ENCODE results near the gene SLC9A9.
"Not testable (repeated sequence)": the region's sequence is repeated elsewhere in the genome, so short reads cannot be mapped to it uniquely, and the experiment has no call there.

The SLC9A9 gene

GRCh38 chr3:143521803-143522202 is 326.5 kb downstream of the SLC9A9 start:
- H3K27me3 Mint-ChIP-seq = no peaks in the 10 kb centered on the region
- no peak overlapping the region for H3K27ac Mint-ChIP-seq
- no peak overlapping the region for H3K4me3 Mint-ChIP-seq
- peaks cover 27% of the 10 kb centered on the region for H3K4me1 Mint-ChIP-seq
- H3K9me3 Mint-ChIP-seq = peaks cover 8% of the 10 kb centered on the region
- peaks cover 7% of the 10 kb centered on the region for H3K36me3 Mint-ChIP-seq
- ATAC-seq = no peak

DNA sequence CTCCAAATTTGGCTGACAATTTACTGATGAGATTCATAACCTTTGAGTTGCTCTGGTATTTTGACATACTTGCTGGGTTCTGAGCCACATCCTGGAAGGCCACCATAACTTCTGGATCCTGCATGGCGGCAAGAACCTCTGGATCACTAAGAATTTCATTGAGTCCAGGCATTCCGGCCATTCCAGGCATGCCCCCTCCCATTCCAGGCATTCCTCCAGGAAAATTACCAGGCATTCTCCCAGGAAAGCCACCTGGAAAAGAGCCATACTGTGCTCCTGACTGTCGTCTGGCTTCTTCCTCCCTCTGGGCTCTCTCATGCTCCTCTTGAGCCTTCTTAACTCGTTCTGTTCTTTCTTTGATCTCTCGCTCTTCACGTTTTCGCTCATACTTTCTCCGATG is 331.1 kb downstream of the SLC9A9 start:
- not testable (repeated sequence) for H3K27ac Mint-ChIP-seq, ATAC-seq, H3K27me3 Mint-ChIP-seq, H3K36me3 Mint-ChIP-seq, H3K4me3 Mint-ChIP-seq, H3K9me3 Mint-ChIP-seq
- peaks cover 12% of the 10 kb centered on the region for H3K4me1 Mint-ChIP-seq

DNA sequence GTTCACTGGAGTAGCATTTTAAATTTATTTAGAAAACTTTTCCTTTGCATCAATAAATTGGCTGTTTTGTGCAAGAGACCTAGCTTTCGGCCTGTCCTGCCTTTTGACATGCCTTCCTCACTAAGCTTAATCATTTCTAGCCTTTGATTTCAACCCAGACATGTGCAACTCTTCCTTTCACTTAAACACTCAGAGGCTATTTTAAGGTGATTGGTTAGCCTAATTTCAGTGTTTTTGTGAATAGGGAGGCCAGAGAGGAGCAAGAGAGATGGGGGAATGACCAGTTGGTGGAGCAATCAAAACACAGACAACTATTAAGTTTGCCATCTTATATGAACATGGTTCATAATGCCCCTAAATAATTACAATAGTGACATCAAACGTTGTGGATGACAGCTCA is 333.4 kb downstream of the SLC9A9 start:
- no peaks in the 10 kb centered on the region for H3K27me3 Mint-ChIP-seq
- H3K4me3 Mint-ChIP-seq = no peak overlapping the region
- no peak overlapping the region for H3K27ac Mint-ChIP-seq
- H3K4me1 Mint-ChIP-seq = peaks cover 7% of the 10 kb centered on the region
- peaks cover 3% of the 10 kb centered on the region for H3K9me3 Mint-ChIP-seq
- ATAC-seq = no peak
- peaks cover 7% of the 10 kb centered on the region for H3K36me3 Mint-ChIP-seq

- Mint-ChIP-seq H3K4me1 (no peaks in the 10 kb centered on the region), H3K36me3 (peaks cover 7% of the 10 kb centered on the region), H3K4me3 (no peak overlapping the region), H3K27ac (no peak overlapping the region), H3K27me3 (no peaks in the 10 kb centered on the region), H3K9me3 (peaks cover 3% of the 10 kb centered on the region)
- ATAC-seq = no peak
Measured at GRCh38 chr3:143514109-143514508, 334.2 kb downstream of the SLC9A9 start.

DNA sequence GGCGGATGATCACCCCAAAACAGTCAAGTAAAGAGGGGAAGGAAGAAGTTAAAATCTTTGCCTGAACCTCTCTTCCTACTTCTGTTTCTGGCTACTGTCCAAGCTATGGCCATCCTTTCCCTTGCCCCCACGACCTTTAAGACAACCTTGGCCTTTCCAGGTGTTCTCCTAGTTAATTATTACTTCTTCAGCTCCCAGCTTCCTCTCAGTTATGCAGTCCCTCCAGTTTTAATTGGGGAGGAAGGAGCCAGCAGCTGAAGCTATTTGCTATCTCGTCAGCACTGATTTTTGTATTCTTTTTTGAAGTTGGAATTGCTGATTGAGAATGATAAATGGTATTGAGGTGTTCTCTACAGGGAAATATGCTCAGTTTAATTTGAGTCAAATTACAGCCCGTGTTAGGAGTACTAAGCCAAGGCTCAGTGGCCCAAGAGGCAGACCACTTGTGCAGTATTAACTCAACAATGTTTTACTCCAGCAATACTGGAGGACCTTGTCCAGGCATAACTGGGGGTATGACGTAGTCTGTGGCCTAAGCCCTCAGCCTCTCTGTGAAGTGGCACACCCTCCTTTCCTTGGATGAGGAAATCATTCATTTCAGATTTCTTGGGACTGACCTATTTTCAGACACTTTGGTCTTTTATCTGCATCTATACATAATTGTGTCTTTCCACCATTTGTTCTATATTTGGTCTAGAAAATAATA is 336.9 kb downstream of the SLC9A9 start:
- no peak overlapping the region for H3K4me3 Mint-ChIP-seq
- no peaks in the 10 kb centered on the region for H3K27me3 Mint-ChIP-seq
- H3K4me1 Mint-ChIP-seq = no peaks in the 10 kb centered on the region
- no peak overlapping the region for H3K27ac Mint-ChIP-seq
- no peaks in the 10 kb centered on the region for H3K36me3 Mint-ChIP-seq
- ATAC-seq = no peak
- no peaks in the 10 kb centered on the region for H3K9me3 Mint-ChIP-seq

DNA sequence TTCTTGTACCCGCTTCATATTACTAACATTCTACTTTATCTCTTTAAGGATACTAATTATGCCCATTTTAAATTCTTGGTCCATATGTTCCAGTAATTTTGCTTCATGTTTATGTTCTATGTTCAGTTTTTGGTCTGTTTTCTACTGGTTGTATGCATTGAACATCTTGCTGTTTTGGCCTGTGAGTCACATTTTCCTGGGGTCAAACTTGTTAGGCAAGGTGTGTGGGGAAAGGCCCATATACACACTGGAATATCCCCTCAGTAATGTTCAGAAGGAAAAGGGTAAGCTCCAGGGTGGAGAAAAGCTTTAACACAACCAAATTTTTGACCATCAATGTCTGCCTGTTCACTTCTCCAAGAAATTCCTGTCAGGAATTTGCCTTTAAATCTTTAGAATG is 337.7 kb downstream of the SLC9A9 start:
- Mint-ChIP-seq H3K4me3 (no peak overlapping the region), H3K36me3 (no peaks in the 10 kb centered on the region), H3K4me1 (no peaks in the 10 kb centered on the region), H3K9me3 (no peaks in the 10 kb centered on the region), H3K27me3 (no peaks in the 10 kb centered on the region), H3K27ac (no peak overlapping the region)
- no peak for ATAC-seq

DNA sequence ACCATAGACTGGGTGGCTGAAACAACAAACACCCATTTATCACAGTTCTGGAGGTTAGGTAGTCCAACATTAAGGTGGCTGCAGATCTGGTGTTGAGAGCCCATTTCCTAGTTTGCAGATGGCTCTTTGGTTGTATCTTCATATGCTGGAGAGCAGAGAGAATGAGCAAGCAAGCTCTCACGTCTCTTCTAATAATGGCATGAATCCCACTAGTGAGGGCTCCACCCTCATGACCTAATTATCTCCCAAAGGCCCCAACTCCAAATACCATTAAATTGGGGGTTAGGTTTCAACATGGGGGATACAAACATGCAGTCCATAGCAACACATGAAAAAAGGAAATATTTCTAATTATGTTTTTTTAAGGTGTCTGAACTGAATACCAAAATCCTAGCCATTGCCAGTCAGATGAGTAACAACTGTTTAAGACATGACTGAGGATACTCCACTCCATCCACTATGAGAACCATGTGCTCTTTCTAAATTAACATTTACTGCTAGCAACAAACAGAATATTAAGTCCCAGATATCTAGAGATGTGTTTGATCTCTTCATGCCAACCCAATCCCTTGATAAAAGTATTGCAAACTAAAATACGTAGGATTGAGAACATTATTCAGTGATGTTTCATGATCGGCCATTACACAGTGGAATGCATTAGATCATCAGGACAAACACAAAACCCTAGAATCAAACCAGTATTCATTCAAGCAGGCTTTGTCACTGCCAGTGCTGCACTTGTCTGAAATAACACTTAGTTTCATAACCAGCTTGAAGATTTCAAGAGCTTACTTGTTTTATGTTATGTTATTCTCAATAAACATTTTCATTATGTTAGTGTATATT is 340.3 kb downstream of the SLC9A9 start:
- H3K36me3 Mint-ChIP-seq = no peaks in the 10 kb centered on the region
- H3K27me3 Mint-ChIP-seq = no peaks in the 10 kb centered on the region

DNA sequence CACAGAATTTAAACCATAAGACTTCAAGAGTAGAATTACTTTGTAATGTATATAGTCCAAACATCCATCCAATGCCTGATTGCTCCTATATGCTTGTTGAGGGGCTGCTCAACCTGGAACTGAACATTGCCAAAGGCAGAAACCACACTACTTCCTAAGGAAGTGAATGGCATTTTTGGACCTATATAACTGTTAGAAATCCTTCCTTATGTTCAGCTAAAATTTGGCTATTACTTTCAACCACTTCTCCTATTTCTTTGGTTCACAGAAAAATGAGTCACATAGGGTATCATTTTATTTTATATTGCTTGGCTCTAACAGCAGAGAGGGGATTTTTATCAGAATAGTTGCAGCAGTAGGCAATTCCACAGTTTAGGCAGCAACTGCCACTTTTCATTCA is 342.1 kb downstream of the SLC9A9 start:
- ATAC-seq = no peak
- Mint-ChIP-seq H3K9me3 (no peaks in the 10 kb centered on the region), H3K36me3 (no peaks in the 10 kb centered on the region), H3K4me3 (no peak overlapping the region), H3K4me1 (no peaks in the 10 kb centered on the region), H3K27ac (no peak overlapping the region), H3K27me3 (no peaks in the 10 kb centered on the region)

More for the DNA sequence above, 340.3 kb downstream of the SLC9A9 start:
- ATAC-seq = no peak
- H3K27ac Mint-ChIP-seq = no peak overlapping the region
- no peak overlapping the region for H3K4me3 Mint-ChIP-seq
- no peaks in the 10 kb centered on the region for H3K9me3 Mint-ChIP-seq
- no peaks in the 10 kb centered on the region for H3K4me1 Mint-ChIP-seq

- no peak overlapping the region for H3K4me3 Mint-ChIP-seq
Measured at GRCh38 chr3:143503325-143503885, 344.9 kb downstream of the SLC9A9 start.

DNA sequence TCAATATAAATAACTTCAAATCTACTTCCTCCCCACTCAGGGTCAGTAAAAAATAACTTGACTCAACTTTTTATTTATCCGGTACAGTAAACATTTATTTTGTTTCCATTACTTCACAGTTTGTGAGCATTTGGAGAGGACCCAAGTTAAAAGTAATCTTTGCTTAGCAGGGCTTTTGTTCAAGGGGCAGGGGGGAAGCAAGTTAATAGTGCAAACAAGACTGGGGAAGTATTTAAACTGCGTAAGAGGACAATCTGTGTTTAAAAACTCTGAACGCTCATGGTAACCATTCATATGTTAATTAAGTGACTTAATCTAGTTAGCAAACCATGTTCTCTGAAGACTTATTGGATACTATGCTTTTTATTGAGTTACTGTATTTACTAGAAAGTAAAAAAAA is 346.2 kb downstream of the SLC9A9 start:
- H3K4me3 Mint-ChIP-seq = no peak overlapping the region
- H3K4me1 Mint-ChIP-seq = no peaks in the 10 kb centered on the region
- no peaks in the 10 kb centered on the region for H3K36me3 Mint-ChIP-seq
- no peaks in the 10 kb centered on the region for H3K27me3 Mint-ChIP-seq
- H3K9me3 Mint-ChIP-seq = no peaks in the 10 kb centered on the region
- no peak for ATAC-seq
- H3K27ac Mint-ChIP-seq = no peak overlapping the region

More at GRCh38 chr3:143503325-143503885, 344.9 kb downstream of the SLC9A9 start:
- Mint-ChIP-seq H3K27me3 (no peaks in the 10 kb centered on the region), H3K36me3 (no peaks in the 10 kb centered on the region), H3K4me1 (no peaks in the 10 kb centered on the region), H3K9me3 (no peaks in the 10 kb centered on the region), H3K27ac (no peak overlapping the region)
- no peak for ATAC-seq

- H3K27ac Mint-ChIP-seq = no peak overlapping the region
- H3K27me3 Mint-ChIP-seq = no peaks in the 10 kb centered on the region
- H3K36me3 Mint-ChIP-seq = peaks cover 1% of the 10 kb centered on the region
- H3K9me3 Mint-ChIP-seq = no peaks in the 10 kb centered on the region
- no peak overlapping the region for H3K4me3 Mint-ChIP-seq
- ATAC-seq = no peak
- H3K4me1 Mint-ChIP-seq = no peaks in the 10 kb centered on the region
Measured at GRCh38 chr3:143497382-143497781, 350.9 kb downstream of the SLC9A9 start.

GRCh38 chr3:143496191-143496590 is 352.1 kb downstream of the SLC9A9 start:
- Mint-ChIP-seq H3K9me3 (peaks cover 3% of the 10 kb centered on the region), H3K27me3 (no peaks in the 10 kb centered on the region), H3K4me1 (no peaks in the 10 kb centered on the region), H3K36me3 (peaks cover 6% of the 10 kb centered on the region), H3K4me3 (no peak overlapping the region), H3K27ac (no peak overlapping the region)
- ATAC-seq = no peak

DNA sequence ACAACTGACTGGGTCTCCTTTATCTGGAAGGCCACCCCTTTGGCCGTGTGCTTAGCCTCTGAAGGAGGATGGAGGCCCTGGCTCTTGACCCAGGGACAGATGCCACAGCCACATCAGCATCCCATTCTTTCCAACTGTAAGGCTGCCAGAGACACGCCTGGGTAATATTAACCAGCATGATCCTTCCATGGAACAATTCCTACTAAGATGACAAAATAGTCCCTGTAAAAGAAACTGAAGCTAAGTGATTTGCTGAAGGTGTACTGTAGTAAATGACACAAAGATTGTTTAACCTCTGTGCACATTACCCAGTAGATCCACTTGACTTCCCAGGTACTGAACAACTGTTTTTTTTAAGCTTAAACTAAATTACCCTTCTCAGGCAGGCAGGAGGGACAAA is 352.7 kb downstream of the SLC9A9 start:
- H3K27ac Mint-ChIP-seq = no peak overlapping the region
- no peak for ATAC-seq
- peaks cover 6% of the 10 kb centered on the region for H3K36me3 Mint-ChIP-seq
- H3K9me3 Mint-ChIP-seq = peaks cover 3% of the 10 kb centered on the region
- H3K4me3 Mint-ChIP-seq = no peak overlapping the region
- H3K27me3 Mint-ChIP-seq = no peaks in the 10 kb centered on the region
- H3K4me1 Mint-ChIP-seq = no peaks in the 10 kb centered on the region

DNA sequence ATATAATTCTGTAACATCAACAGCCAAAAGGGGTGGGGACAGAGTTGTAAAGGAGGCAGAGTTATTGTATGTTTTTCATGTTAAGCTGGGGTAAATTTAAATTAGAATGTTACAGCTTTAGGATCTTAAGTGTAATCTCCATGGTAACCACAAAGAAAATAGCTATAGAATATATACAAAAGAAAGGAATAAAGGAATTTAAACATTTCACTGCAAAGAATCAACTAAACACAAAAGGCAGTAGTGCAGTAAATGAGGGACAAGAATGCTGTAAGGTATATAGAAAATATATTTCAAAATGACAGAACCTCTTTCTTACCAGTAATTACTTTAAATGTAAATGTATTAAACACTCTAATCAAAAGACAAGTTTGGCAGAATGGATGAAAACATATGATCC is 361.7 kb downstream of the SLC9A9 start:
- Mint-ChIP-seq H3K36me3 (peaks cover 6% of the 10 kb centered on the region), H3K4me3 (no peak overlapping the region), H3K9me3 (no peaks in the 10 kb centered on the region), H3K4me1 (no peaks in the 10 kb centered on the region), H3K27me3 (no peaks in the 10 kb centered on the region), H3K27ac (no peak overlapping the region)
- ATAC-seq = no peak

DNA sequence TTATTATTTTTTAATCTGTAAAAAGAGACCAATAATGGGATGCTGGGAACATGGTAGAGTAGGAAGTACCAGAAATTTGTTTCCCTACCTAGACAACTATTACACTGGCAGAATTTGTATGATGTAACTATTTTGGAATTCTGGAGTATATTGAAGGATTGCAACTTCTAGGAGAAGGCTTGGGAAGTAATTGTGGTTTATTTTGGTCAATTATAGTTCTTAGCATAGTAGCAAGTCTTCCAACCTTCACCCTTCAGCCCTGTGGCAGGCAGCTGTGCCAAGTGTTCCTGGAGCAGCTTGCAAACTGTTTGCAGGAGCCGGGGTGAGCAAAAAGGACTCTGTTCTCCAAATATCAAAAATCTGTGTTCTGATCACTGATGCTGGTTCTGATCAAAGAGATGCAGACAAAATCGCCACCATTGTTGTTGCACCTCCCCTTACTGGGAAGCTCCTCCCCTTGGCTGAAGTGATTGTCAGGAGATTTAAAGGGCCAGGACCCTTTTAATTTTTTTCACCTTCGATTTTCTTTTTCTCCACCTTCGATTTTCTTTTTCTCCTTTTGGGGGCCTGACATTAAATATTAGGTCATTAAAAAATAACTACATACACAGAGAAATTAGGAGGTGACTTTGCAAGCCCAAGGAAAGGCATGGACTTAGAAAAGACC is 363.3 kb downstream of the SLC9A9 start:
- no peak for ATAC-seq
- H3K9me3 Mint-ChIP-seq = no peaks in the 10 kb centered on the region
- no peak overlapping the region for H3K27ac Mint-ChIP-seq
- no peaks in the 10 kb centered on the region for H3K27me3 Mint-ChIP-seq
- no peaks in the 10 kb centered on the region for H3K4me1 Mint-ChIP-seq
- H3K4me3 Mint-ChIP-seq = no peak overlapping the region
- peaks cover 6% of the 10 kb centered on the region for H3K36me3 Mint-ChIP-seq
